Liver (tissue), 9 donors: ENCODE data around the gene PCSK6. TPM values are rescaled to one million over a fixed set of nuclear protein-coding genes. Genes with fewer than 3 reads are reported as not detected.

Source experiments
- DNase-seq: peaks from one replicate; pipeline ENCODE4 v3.0.0-alpha.2; 2017; ENCODE audit warnings: low spot score
- H3K27ac ChIP-seq, 2 donors: one replicate each; pipeline ENCODE4 v1.7.0; 2013; ENCODE audit warnings: inconsistent platforms in 2 of 2, low read length in 2 of 2, control low read depth in 1 of 2, low read depth in 1 of 2, mild to moderate bottlenecking in 1 of 2
- H3K27me3 ChIP-seq, 4 donors: one replicate each; pipeline versions ENCODE4 v1.6.1 to v1.7.0; 2013; ENCODE audit warnings: low read length in 3 of 4, inconsistent platforms in 1 of 4, mild to moderate bottlenecking in 1 of 4, moderate library complexity in 1 of 4; ENCODE audit not compliant: control insufficient read depth in 4 of 4, insufficient read depth in 4 of 4
- H3K36me3 ChIP-seq, 4 donors: one replicate each; pipeline versions ENCODE4 v1.6.1 to v1.7.0; 2013; ENCODE audit warnings: low read length in 3 of 4, mild to moderate bottlenecking in 3 of 4, low read depth in 1 of 4, moderate library complexity in 1 of 4; ENCODE audit not compliant: control insufficient read depth in 4 of 4, insufficient read depth in 3 of 4
- H3K4me1 ChIP-seq, 4 donors: one replicate each; pipeline versions ENCODE4 v1.6.1 to v1.7.0; 2013; ENCODE audit warnings: low read length in 3 of 4, mild to moderate bottlenecking in 3 of 4, moderate library complexity in 1 of 4; ENCODE audit not compliant: control insufficient read depth in 4 of 4, insufficient read depth in 4 of 4
- H3K4me3 ChIP-seq, 3 donors: one replicate each; pipeline versions ENCODE4 v1.6.1 to v1.7.0; 2013; ENCODE audit warnings: low read length in 3 of 3, control low read depth in 1 of 3, low read depth in 1 of 3, mild to moderate bottlenecking in 1 of 3
- H3K9ac ChIP-seq, 2 donors: one replicate each; pipeline ENCODE4 v1.7.0; 2013; ENCODE audit warnings: low read length in 2 of 2, mild to moderate bottlenecking in 2 of 2, moderate library complexity in 2 of 2, control low read depth in 1 of 2, low read depth in 1 of 2
- H3K9me3 ChIP-seq, 4 donors: one replicate each; pipeline versions ENCODE4 v1.6.1 to v1.7.0; 2013; ENCODE audit warnings: low read length in 3 of 4; ENCODE audit not compliant: control insufficient read depth in 4 of 4
- ATF3 ChIP-seq: IDR thresholded peaks from 2 replicates; pipeline ENCODE4 v1.6.1; 2016; ENCODE audit warnings: antibody characterized with exemption
- EGR1 ChIP-seq, 2 donors: IDR thresholded peaks; 2 replicates each; pipeline ENCODE4 v1.6.1; 2016 to 2018; ENCODE audit warnings: antibody characterized with exemption in 2 of 2, low read depth in 2 of 2
- FOXA1 ChIP-seq: IDR thresholded peaks from 2 replicates; pipeline ENCODE4 v1.6.1; 2016; ENCODE audit warnings: antibody characterized with exemption
- FOXA2 ChIP-seq: IDR thresholded peaks from 2 replicates; pipeline ENCODE4 v1.6.1; 2016; ENCODE audit warnings: antibody characterized with exemption
- GABPA ChIP-seq, 2 donors: IDR thresholded peaks in 1 of 2; conservative IDR thresholded peaks in 1 of 2; 2 replicates each; pipeline ENCODE4 v1.6.1; 2016; ENCODE audit warnings: antibody characterized with exemption in 2 of 2, mild to moderate bottlenecking in 1 of 2, moderate library complexity in 1 of 2
- HNF4A ChIP-seq, 2 donors: conservative IDR thresholded peaks; 2 replicates each; pipeline ENCODE4 v1.6.1; 2016; ENCODE audit warnings: antibody characterized with exemption in 2 of 2, mild to moderate bottlenecking in 2 of 2
- HNF4G ChIP-seq: IDR thresholded peaks from 2 replicates; pipeline ENCODE4 v1.6.1; 2016; ENCODE audit warnings: antibody characterized with exemption
- JUND ChIP-seq, 2 donors: IDR thresholded peaks; 2 replicates each; pipeline ENCODE4 v1.6.1; 2016; ENCODE audit warnings: antibody characterized with exemption in 2 of 2
- NR2F2 ChIP-seq: IDR thresholded peaks from 2 replicates; pipeline ENCODE4 v1.6.1; 2016; ENCODE audit warnings: antibody characterized with exemption
- RAD21 ChIP-seq, 2 donors: IDR thresholded peaks; 2 replicates each; pipeline ENCODE4 v1.6.1; 2016; ENCODE audit warnings: antibody characterized with exemption in 2 of 2, mild to moderate bottlenecking in 2 of 2
- RXRA ChIP-seq, 2 donors: IDR thresholded peaks; 2 replicates each; pipeline ENCODE4 v1.6.1; 2017 to 2018; ENCODE audit warnings: antibody characterized with exemption in 2 of 2, mild to moderate bottlenecking in 1 of 2
- SP1 ChIP-seq: IDR thresholded peaks from 2 replicates; pipeline ENCODE4 v1.6.1; 2018; ENCODE audit warnings: antibody characterized with exemption, mild to moderate bottlenecking
- TAF1 ChIP-seq: conservative IDR thresholded peaks from 2 replicates; pipeline ENCODE4 v1.6.1; 2016; ENCODE audit warnings: antibody characterized with exemption, mild to moderate bottlenecking
- YY1 ChIP-seq: IDR thresholded peaks from 2 replicates; pipeline ENCODE4 v1.6.1; 2016; ENCODE audit warnings: antibody characterized with exemption, mild to moderate bottlenecking
- ZBTB33 ChIP-seq: IDR thresholded peaks from 2 replicates; pipeline ENCODE4 v1.6.1; 2016; ENCODE audit warnings: antibody characterized with exemption
- WGBS: extraction: QIAGEN DNeasy Blood & Tissue Kit; methylation state at CpG from one replicate; pipeline ENCODE4 v1.1.7; 2013; 5-methylcytosine and 5-hydroxymethylcytosine counted together
- polyA plus RNA-seq, 2 donors: library from polyadenylated mRNA; stranded (reverse) in 1 of 2; unstranded in 1 of 2; fragments of 200-250 nt in 1 of 2; fragments of >200 nt in 1 of 2; fragmentation: Nextera tagmentation in 1 of 2; extraction: Ambion mirVana in 1 of 2; gene quantifications; one replicate each; pipeline versions ENCODE4 v1.2.1 to v1.2.3, GENCODE V29; 2013 to 2015
- total RNA-seq, 2 donors: library from RNA; depleted of rRNA; stranded (reverse); fragments of >200 nt; gene quantifications; one replicate each; pipeline ENCODE4 v1.2.3, GENCODE V29; 2014
- TF ChIP-seq, protein P1 (sequence below): fragments of 150-350 bp; IDR thresholded peaks from 2 replicates; pipeline ENCODE4 v1.5.1; 2017; ENCODE audit warnings: improper control_type of control experiment, low read depth, low read length; ENCODE audit not compliant: missing input control
- TF ChIP-seq, protein P2 (sequence below): IDR thresholded peaks from 2 replicates; pipeline ENCODE4 v1.6.1; 2016; ENCODE audit warnings: antibody characterized with exemption
- TF ChIP-seq, protein P3 (sequence below): IDR thresholded peaks from 2 replicates; pipeline ENCODE4 v1.6.1; 2016; ENCODE audit warnings: antibody characterized with exemption, mild to moderate bottlenecking
- donor health status: healthy.
- donor health status: healthy.
- donor health status: healthy.
- donor health status: healthy.
- donor health status: healthy.

The PCSK6 gene
- total and polyA plus RNA-seq, 4 donors, result 94.8 to 398 (median 168) TPM

- no peaks in the 10 kb centered on the region for H3K27me3 ChIP-seq
- peaks cover 14 to 54% (median 42%) of the 10 kb centered on the region in 4 donors for H3K4me1 ChIP-seq
- H3K27ac ChIP-seq, result peak overlapping the region; percentile 96
- H3K9me3 ChIP-seq, result no peaks in the 10 kb centered on the region
- 36% methylated on average over 21 of the region's 21 CpGs for WGBS
- H3K9ac ChIP-seq, result peak overlapping the region; percentile 80 to 82
- DNase-seq, result peak; percentile 41
- peaks cover 0 to 20% (median 7%) of the 10 kb centered on the region in 4 donors for H3K36me3 ChIP-seq
- no peak overlapping the region for H3K4me3 ChIP-seq
- peak; percentile 74 for TF ChIP-seq TAF1
- no peak for TF ChIP-seq FOXA1
- TF ChIP-seq RXRA (IDR thresholded peaks at IDR 0.05), result peak; percentile 91 to 94
- no peak for TF ChIP-seq GABPA (IDR thresholded peaks at IDR 0.05 in 1 of 2, conservative IDR thresholded peaks at IDR 0.05 in 1 of 2)
- TF ChIP-seq ZBTB33, result no peak
- peak; percentile 90 for TF ChIP-seq NR2F2
- TF ChIP-seq, protein P1, sequence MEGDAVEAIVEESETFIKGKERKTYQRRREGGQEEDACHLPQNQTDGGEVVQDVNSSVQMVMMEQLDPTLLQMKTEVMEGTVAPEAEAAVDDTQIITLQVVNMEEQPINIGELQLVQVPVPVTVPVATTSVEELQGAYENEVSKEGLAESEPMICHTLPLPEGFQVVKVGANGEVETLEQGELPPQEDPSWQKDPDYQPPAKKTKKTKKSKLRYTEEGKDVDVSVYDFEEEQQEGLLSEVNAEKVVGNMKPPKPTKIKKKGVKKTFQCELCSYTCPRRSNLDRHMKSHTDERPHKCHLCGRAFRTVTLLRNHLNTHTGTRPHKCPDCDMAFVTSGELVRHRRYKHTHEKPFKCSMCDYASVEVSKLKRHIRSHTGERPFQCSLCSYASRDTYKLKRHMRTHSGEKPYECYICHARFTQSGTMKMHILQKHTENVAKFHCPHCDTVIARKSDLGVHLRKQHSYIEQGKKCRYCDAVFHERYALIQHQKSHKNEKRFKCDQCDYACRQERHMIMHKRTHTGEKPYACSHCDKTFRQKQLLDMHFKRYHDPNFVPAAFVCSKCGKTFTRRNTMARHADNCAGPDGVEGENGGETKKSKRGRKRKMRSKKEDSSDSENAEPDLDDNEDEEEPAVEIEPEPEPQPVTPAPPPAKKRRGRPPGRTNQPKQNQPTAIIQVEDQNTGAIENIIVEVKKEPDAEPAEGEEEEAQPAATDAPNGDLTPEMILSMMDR, result no peak
- no peak for TF ChIP-seq FOXA2
- peak; percentile 20 for TF ChIP-seq YY1
- TF ChIP-seq JUND (IDR thresholded peaks at IDR 0.05), result peak in 1 of 2 donors; percentile 48
- TF ChIP-seq HNF4G, result no peak
- TF ChIP-seq ATF3, result no peak
- TF ChIP-seq, protein P2, sequence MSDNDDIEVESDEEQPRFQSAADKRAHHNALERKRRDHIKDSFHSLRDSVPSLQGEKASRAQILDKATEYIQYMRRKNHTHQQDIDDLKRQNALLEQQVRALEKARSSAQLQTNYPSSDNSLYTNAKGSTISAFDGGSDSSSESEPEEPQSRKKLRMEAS, result peak; percentile 65
- TF ChIP-seq, protein P3, sequence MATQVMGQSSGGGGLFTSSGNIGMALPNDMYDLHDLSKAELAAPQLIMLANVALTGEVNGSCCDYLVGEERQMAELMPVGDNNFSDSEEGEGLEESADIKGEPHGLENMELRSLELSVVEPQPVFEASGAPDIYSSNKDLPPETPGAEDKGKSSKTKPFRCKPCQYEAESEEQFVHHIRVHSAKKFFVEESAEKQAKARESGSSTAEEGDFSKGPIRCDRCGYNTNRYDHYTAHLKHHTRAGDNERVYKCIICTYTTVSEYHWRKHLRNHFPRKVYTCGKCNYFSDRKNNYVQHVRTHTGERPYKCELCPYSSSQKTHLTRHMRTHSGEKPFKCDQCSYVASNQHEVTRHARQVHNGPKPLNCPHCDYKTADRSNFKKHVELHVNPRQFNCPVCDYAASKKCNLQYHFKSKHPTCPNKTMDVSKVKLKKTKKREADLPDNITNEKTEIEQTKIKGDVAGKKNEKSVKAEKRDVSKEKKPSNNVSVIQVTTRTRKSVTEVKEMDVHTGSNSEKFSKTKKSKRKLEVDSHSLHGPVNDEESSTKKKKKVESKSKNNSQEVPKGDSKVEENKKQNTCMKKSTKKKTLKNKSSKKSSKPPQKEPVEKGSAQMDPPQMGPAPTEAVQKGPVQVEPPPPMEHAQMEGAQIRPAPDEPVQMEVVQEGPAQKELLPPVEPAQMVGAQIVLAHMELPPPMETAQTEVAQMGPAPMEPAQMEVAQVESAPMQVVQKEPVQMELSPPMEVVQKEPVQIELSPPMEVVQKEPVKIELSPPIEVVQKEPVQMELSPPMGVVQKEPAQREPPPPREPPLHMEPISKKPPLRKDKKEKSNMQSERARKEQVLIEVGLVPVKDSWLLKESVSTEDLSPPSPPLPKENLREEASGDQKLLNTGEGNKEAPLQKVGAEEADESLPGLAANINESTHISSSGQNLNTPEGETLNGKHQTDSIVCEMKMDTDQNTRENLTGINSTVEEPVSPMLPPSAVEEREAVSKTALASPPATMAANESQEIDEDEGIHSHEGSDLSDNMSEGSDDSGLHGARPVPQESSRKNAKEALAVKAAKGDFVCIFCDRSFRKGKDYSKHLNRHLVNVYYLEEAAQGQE, result peak; percentile 3
- no peak for TF ChIP-seq EGR1 (IDR thresholded peaks at IDR 0.05; ENCODE audit: low read depth in 2 of 2)
- peak; percentile 81 for TF ChIP-seq SP1
- peak; percentile 49 to 51 for TF ChIP-seq HNF4A (conservative IDR thresholded peaks at IDR 0.05)
- TF ChIP-seq RAD21 (IDR thresholded peaks at IDR 0.05), result peak in 1 of 2 donors; percentile 30
Measured at GRCh38 chr15:101438482-101439284, 50.8 kb downstream of the PCSK6 start.
